Measurements from ENCODE around the gene TCF20. TPM values are rescaled to one million over a fixed set of nuclear protein-coding genes. Genes with fewer than 3 reads are reported as not detected.

The TCF20 gene
- total RNA-seq (2022; extraction: Qiagen RNA extraction; ENCODE audit: low read depth), result 12.7 to 16.1 TPM (median 15.9 TPM) in 5 replicates

DNA sequence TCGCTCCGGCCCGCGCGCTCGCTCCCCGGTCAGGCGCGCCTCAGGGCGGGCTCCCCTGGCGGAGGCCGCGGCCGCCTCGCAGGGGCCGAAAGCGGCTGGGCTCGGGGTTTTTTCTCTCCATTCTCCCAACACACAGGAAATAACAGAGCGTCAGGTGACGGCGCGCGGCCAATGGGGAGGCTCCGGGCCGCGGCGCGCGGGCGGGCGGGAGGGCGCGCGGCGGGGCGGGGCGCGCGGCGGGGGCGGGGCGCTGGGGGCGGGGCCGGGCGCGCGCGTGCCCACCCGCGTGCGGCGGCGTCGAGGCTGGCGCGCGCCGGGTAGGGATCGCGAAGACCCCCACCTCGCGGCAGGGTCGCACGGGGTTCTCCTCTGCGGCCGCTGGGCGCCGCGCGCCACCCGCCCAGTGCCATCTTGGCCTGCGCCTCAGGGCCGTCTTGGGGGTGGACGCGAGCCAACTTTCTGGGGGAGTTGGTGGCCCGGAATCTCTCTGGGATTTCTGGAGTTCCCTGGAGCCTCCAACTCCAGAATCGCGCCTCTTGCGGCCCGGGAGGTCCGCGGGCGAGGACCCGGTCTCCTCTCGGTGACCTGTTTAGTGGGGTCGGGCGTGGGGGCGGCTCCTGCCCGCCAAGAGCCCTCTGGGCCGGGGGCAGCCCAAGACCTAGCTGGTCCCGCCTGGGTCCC is at the start of gene TCF20:
Gene TCF20, minus strand, starts transcription at position 144 of the 681 bp plus-strand sequence. CDS start 55,348 bp downstream, outside the sequence.

Other genes with a start within 250 kb of the TCF20 start
- gene NAGA, start 199.8 kb downstream of the TCF20 start, total RNA-seq (2022; extraction: Qiagen RNA extraction; ENCODE audit: low read depth), result 7.0 to 7.9 TPM (median 7.6 TPM) in 5 replicates
- gene PHETA2, start 196.4 kb downstream of the TCF20 start, total RNA-seq (2022; extraction: Qiagen RNA extraction; ENCODE audit: low read depth), result not detected in 5 replicates
- gene SMDT1, start 191.0 kb downstream of the TCF20 start, total RNA-seq (2022; extraction: Qiagen RNA extraction; ENCODE audit: low read depth), result 28.3 to 43.2 TPM (median 40.9 TPM) in 5 replicates
- 63.8 to 70.3 TPM (median 66.2 TPM) in 5 replicates for gene NDUFA6, start 179.9 kb downstream of the TCF20 start, total RNA-seq (2022; extraction: Qiagen RNA extraction; ENCODE audit: low read depth)
- 0.13 to 0.66 TPM (median 0.38 TPM) in 5 replicates for gene CYP2D6, start 139.8 kb downstream of the TCF20 start, total RNA-seq (2022; extraction: Qiagen RNA extraction; ENCODE audit: low read depth)
- gene NFAM1, start 161.8 kb upstream of the TCF20 start, total RNA-seq (2022; extraction: Qiagen RNA extraction; ENCODE audit: low read depth), result not detected in 5 replicates
- gene RRP7A, start 249.1 kb upstream of the TCF20 start, total RNA-seq (2022; extraction: Qiagen RNA extraction; ENCODE audit: low read depth), result 46.4 to 58.6 TPM (median 55.1 TPM) in 5 replicates